H9 (cell line): ENCODE data around the gene NXNL2. TPM values are rescaled to one million over a fixed set of nuclear protein-coding genes. Genes with fewer than 3 reads are reported as not detected.

Source experiments
- DNase-seq: peaks from one replicate; pipeline ENCODE4 v3.0.0-alpha.2; 2017
- H2AFZ ChIP-seq: one replicate; pipeline ENCODE4 v1.6.1; 2013; ENCODE audit warnings: mild to moderate bottlenecking, low read length, control low read depth, moderate library complexity
- H2AK5ac ChIP-seq: 2 replicates; pipeline ENCODE4 v1.6.1; 2013; ENCODE audit warnings: low read length, control low read depth, mixed read lengths; ENCODE audit not compliant: insufficient read length
- H2BK120ac ChIP-seq: one replicate; pipeline ENCODE4 v1.6.1; 2013; ENCODE audit warnings: low read depth, mild to moderate bottlenecking, low read length, control low read depth, inconsistent platforms; ENCODE audit not compliant: poor library complexity, severe bottlenecking
- H2BK12ac ChIP-seq: 2 replicates; pipeline ENCODE4 v1.6.1; 2013; ENCODE audit warnings: low read length, control low read depth, mixed read lengths, low read depth; ENCODE audit not compliant: insufficient read length
- H2BK15ac ChIP-seq: 2 replicates; pipeline ENCODE4 v1.6.1; 2013; ENCODE audit warnings: low read depth, low read length, control low read depth
- H2BK20ac ChIP-seq: one replicate; pipeline ENCODE4 v1.6.1; 2013; ENCODE audit warnings: low read depth, mild to moderate bottlenecking, low read length, control low read depth, inconsistent platforms; ENCODE audit not compliant: poor library complexity, severe bottlenecking
- H2BK5ac ChIP-seq: 2 replicates; pipeline ENCODE4 v1.6.1; 2013; ENCODE audit warnings: low read length, control low read depth, mixed read lengths; ENCODE audit not compliant: insufficient read length
- H3K14ac ChIP-seq: 2 replicates; pipeline ENCODE4 v1.6.1; 2013; ENCODE audit warnings: low read length, control low read depth; ENCODE audit not compliant: insufficient read depth
- H3K18ac ChIP-seq: 2 replicates; pipeline ENCODE4 v1.6.1; 2013; ENCODE audit warnings: low read depth, mild to moderate bottlenecking, mixed read lengths, low read length, control low read depth; ENCODE audit not compliant: insufficient read length
- H3K23ac ChIP-seq: 2 replicates; pipeline ENCODE4 v1.6.1; 2013; ENCODE audit warnings: low read length, control low read depth, mixed read lengths, low read depth; ENCODE audit not compliant: insufficient read length
- H3K23me2 ChIP-seq: 2 replicates; pipeline ENCODE4 v1.6.1; 2013; ENCODE audit warnings: low read depth, mild to moderate bottlenecking, mixed read lengths, low read length, control low read depth; ENCODE audit not compliant: insufficient read length, poor library complexity, severe bottlenecking
- H3K27ac ChIP-seq: 2 replicates; pipeline ENCODE4 v1.5.1; 2013; ENCODE audit warnings: low read length, control low read depth, mixed read lengths, low read depth; ENCODE audit not compliant: insufficient read length
- H3K27me3 ChIP-seq: 2 replicates; pipeline ENCODE4 v1.6.1; 2013; ENCODE audit warnings: low read length, control low read depth, inconsistent platforms; ENCODE audit not compliant: insufficient read depth
- H3K4ac ChIP-seq: 2 replicates; pipeline ENCODE4 v1.6.1; 2013; ENCODE audit warnings: low read depth, mild to moderate bottlenecking, control low read depth, inconsistent platforms, low read length, moderate library complexity
- H3K4me1 ChIP-seq: 2 replicates; pipeline ENCODE4 v1.6.1; 2013; ENCODE audit warnings: low read length, control low read depth, inconsistent platforms; ENCODE audit not compliant: insufficient read depth
- H3K4me2 ChIP-seq: 2 replicates; pipeline ENCODE4 v1.6.1; 2013; ENCODE audit warnings: low read length, control low read depth, mixed read lengths; ENCODE audit not compliant: insufficient read length, insufficient read depth
- H3K56ac ChIP-seq: 2 replicates; pipeline ENCODE4 v1.6.1; 2013; ENCODE audit warnings: low read depth, mild to moderate bottlenecking, mixed read lengths, low read length, control low read depth; ENCODE audit not compliant: insufficient read length
- H3K79me1 ChIP-seq: 2 replicates; pipeline ENCODE4 v1.6.1; 2013; ENCODE audit warnings: low read depth, mild to moderate bottlenecking, moderate library complexity, low read length, control low read depth, inconsistent platforms; ENCODE audit not compliant: insufficient read depth, poor library complexity, severe bottlenecking
- H3K79me2 ChIP-seq: 2 replicates; pipeline ENCODE4 v1.6.1; 2013; ENCODE audit warnings: low read length, control low read depth, inconsistent platforms; ENCODE audit not compliant: insufficient read depth
- H3K9ac ChIP-seq: 2 replicates; pipeline ENCODE4 v1.6.1; 2013; ENCODE audit warnings: low read length, control low read depth, mixed read lengths; ENCODE audit not compliant: insufficient read length; ENCODE audit errors: extremely low read depth
- H3K9me3 ChIP-seq: one replicate; pipeline ENCODE4 v1.6.1; 2013; ENCODE audit warnings: low read depth, low read length, inconsistent platforms; ENCODE audit not compliant: control insufficient read depth
- H3T11ph ChIP-seq: one replicate; pipeline ENCODE4 v1.6.1; 2013; ENCODE audit warnings: mild to moderate bottlenecking, low read length, control low read depth, inconsistent platforms
- H4K20me1 ChIP-seq: one replicate; pipeline ENCODE4 v1.6.1; 2013; ENCODE audit not compliant: control insufficient read depth, insufficient read length, insufficient read depth
- H4K5ac ChIP-seq: 2 replicates; pipeline ENCODE4 v1.6.1; 2013; ENCODE audit warnings: low read depth, mild to moderate bottlenecking, mixed read lengths, low read length, control low read depth; ENCODE audit not compliant: insufficient read length
- H4K8ac ChIP-seq: replicated peaks from 2 replicates; pipeline ENCODE4 v1.6.1; 2013; ENCODE audit warnings: low read length, control low read depth, mixed read lengths, low read depth; ENCODE audit not compliant: insufficient read length
- H4K91ac ChIP-seq: 2 replicates; pipeline ENCODE4 v1.6.1; 2013; ENCODE audit warnings: low read depth, mild to moderate bottlenecking, moderate library complexity, mixed read lengths, low read length, control low read depth; ENCODE audit not compliant: insufficient read length
- H3K27ac Mint-ChIP-seq, 3 experiments: 2 replicates in 2 of 3; 3 replicates in 1 of 3; pipeline ENCODE4 v1.8.0; 2020 to 2021; ENCODE audit warnings: mixed read lengths in 3 of 3, mild to moderate bottlenecking in 1 of 3, moderate library complexity in 1 of 3
- H3K27me3 Mint-ChIP-seq: 2 replicates; pipeline ENCODE4 v1.8.0; 2021; ENCODE audit warnings: low read depth, mild to moderate bottlenecking, moderate library complexity, mixed read lengths
- H3K36me3 Mint-ChIP-seq, 3 experiments: 2 replicates in 2 of 3; 3 replicates in 1 of 3; pipeline ENCODE4 v1.8.0; 2020 to 2021; ENCODE audit warnings: low read depth in 3 of 3, mixed read lengths in 3 of 3; ENCODE audit not compliant: insufficient read depth in 1 of 3
- H3K4me1 Mint-ChIP-seq, 2 experiments: 2 replicates each; pipeline ENCODE4 v1.8.0; 2020; ENCODE audit warnings: mixed read lengths in 2 of 2
- H3K4me3 Mint-ChIP-seq, 2 experiments: 2 replicates in 1 of 2; 3 replicates in 1 of 2; pipeline ENCODE4 v1.8.0; 2020 to 2021; ENCODE audit warnings: mild to moderate bottlenecking in 2 of 2, mixed read lengths in 2 of 2, moderate library complexity in 1 of 2
- H3K9me3 Mint-ChIP-seq, 2 experiments: 2 replicates in 1 of 2; 3 replicates in 1 of 2; pipeline ENCODE4 v1.8.0; 2020; ENCODE audit warnings: mild to moderate bottlenecking in 2 of 2, mixed read lengths in 2 of 2, moderate library complexity in 1 of 2
- CTCF ChIP-seq: fragments of 200-600 bp; sonication (generic); conservative IDR thresholded peaks from 3 replicates; pipeline ENCODE4 v1.8.0; 2021; ENCODE audit warnings: antibody characterized with exemption, mild to moderate bottlenecking
- WGBS: extraction: QIAGEN DNeasy Blood & Tissue Kit; methylation state at CpG from one replicate; pipeline ENCODE4 v1.1.7; 2013; ENCODE audit warnings: missing lambda C conversion rate, low lambda C conversion rate, mixed read lengths; ENCODE audit not compliant: insufficient read length; ENCODE audit errors: extremely low coverage; 5-methylcytosine and 5-hydroxymethylcytosine counted together
- total RNA-seq: library from RNA; stranded (reverse); gene quantifications from 2 replicates; pipeline ENCODE4 v1.2.1, GENCODE V29; 2021

The NXNL2 gene
- total RNA-seq, 1 experiment from 2014 or later, result 0.57 TPM

GRCh38 chr9:88531920-88532698, 2.9 kb upstream of the NXNL2 start:
- H3K9ac ChIP-seq, result no peak overlapping the region
- H3K79me1 ChIP-seq, result no peaks in the 10 kb centered on the region
- DNase-seq, result peak; percentile 90
- H3K79me2 ChIP-seq, result no peaks in the 10 kb centered on the region
- H3K18ac ChIP-seq, result peak overlapping the region; percentile 15
- peaks cover 14% of the 10 kb centered on the region for H3K23me2 ChIP-seq
- no peak overlapping the region for H3K23ac ChIP-seq
- H3T11ph ChIP-seq, result no peak overlapping the region
- H3K4me2 ChIP-seq, result peak overlapping the region; percentile 93
- no peak overlapping the region for H3K4ac ChIP-seq
- Mint-ChIP-seq H3K36me3 (no peaks in the 10 kb centered on the region; a peak in 1 of 7 replicates), H3K27me3 (peaks cover 33% of the 10 kb centered on the region), H3K4me3 (peak overlapping the region; percentile 44 to 84), H3K27ac (peak overlapping the region in 1 of 3 experiments; percentile 89; a peak in 3 of 7 replicates), H3K4me1 (peaks cover 31 to 45% of the 10 kb centered on the region in 2 experiments), H3K9me3 (peaks cover 0 to 2% of the 10 kb centered on the region in 2 experiments; a peak in 1 of 5 replicates)
- H3K9me3 ChIP-seq, result no peaks in the 10 kb centered on the region
- H3K27me3 ChIP-seq, result no peaks in the 10 kb centered on the region
- no peak overlapping the region for H3K14ac ChIP-seq
- H2BK20ac ChIP-seq, result no peak overlapping the region
- no CpG with 5 or more reads among the region's 31 CpGs for WGBS
- no peak overlapping the region for H2AK5ac ChIP-seq
- no peak overlapping the region for H2BK12ac ChIP-seq
- H2BK15ac ChIP-seq, result no peak overlapping the region
- H2AFZ ChIP-seq, result no peak overlapping the region
- peak; percentile 74 for TF ChIP-seq CTCF
- H3K27ac ChIP-seq, result no peak overlapping the region
- H3K56ac ChIP-seq, result no peak overlapping the region
- H4K20me1 ChIP-seq, result no peaks in the 10 kb centered on the region
- H4K91ac ChIP-seq, result no peak overlapping the region
- H2BK5ac ChIP-seq, result no peak overlapping the region
- peaks cover 11% of the 10 kb centered on the region; the same call in 1 of the 2 replicates for H3K4me1 ChIP-seq
- H4K5ac ChIP-seq, result no peak overlapping the region
- no peak overlapping the region for H4K8ac ChIP-seq
- no peak overlapping the region for H2BK120ac ChIP-seq
